Neutrophil (primary cell): Measurements from ENCODE around the gene NPIPA3.
"Not testable (repeated sequence)": the region's sequence is repeated elsewhere in the genome, so short reads cannot be mapped to it uniquely, and the experiment has no call there.

Experiments used
- H3K27ac ChIP-seq: fragments of 200-600 bp; sonication (generic); 2 replicates; pipeline ENCODE4 v1.5.1; 2016; ENCODE audit warnings: mild to moderate bottlenecking, moderate library complexity
- H3K27me3 ChIP-seq: fragments of 200-600 bp; sonication (generic); 2 replicates; pipeline ENCODE4 v1.6.0; 2016; ENCODE audit warnings: mild to moderate bottlenecking
- H3K36me3 ChIP-seq: fragments of 200-600 bp; sonication (generic); 2 replicates; pipeline ENCODE4 v1.5.1; 2017
- H3K4me1 ChIP-seq, 2 experiments: fragments of 200-600 bp in 1 of 2; sonication (generic) in 1 of 2; 1 replicate in 1 of 2; 2 replicates in 1 of 2; pipeline versions ENCODE4 v1.5.1 to v1.6.1; 2013 to 2016; ENCODE audit warnings: low read depth in 1 of 2, low read length in 1 of 2, mild to moderate bottlenecking in 1 of 2, moderate library complexity in 1 of 2; ENCODE audit not compliant: control insufficient read depth in 1 of 2, insufficient read depth in 1 of 2
- H3K4me3 ChIP-seq, 2 experiments: fragments of 200-600 bp in 1 of 2; sonication (generic) in 1 of 2; 1 replicate in 1 of 2; 2 replicates in 1 of 2; pipeline ENCODE4 v1.5.1; 2013 to 2016; ENCODE audit warnings: low read depth in 1 of 2, low read length in 1 of 2, mild to moderate bottlenecking in 1 of 2, moderate library complexity in 1 of 2
- H3K9me3 ChIP-seq: fragments of 200-600 bp; sonication (generic); 2 replicates; pipeline ENCODE4 v1.5.1; 2016
- CTCF ChIP-seq: fragments of 200-600 bp; sonication (generic); IDR thresholded peaks from 2 replicates; pipeline ENCODE4 v1.5.1; 2016; ENCODE audit warnings: antibody characterized with exemption

The NPIPA3 gene

GRCh38 chr16:14703156-14704011, at the start of gene NPIPA3:
Gene NPIPA3 (plus strand): TSS chr16:14703411. CDS start chr16:14708944, 5,533 bp downstream.
- not testable (repeated sequence) for H3K9me3 ChIP-seq, H3K36me3 ChIP-seq, H3K27me3 ChIP-seq, H3K4me1 ChIP-seq, H3K27ac ChIP-seq, H3K4me3 ChIP-seq

- no peak for TF ChIP-seq CTCF
- no peak overlapping the region for H3K27ac ChIP-seq
- H3K27me3 ChIP-seq, result no peaks in the 10 kb centered on the region
- H3K9me3 ChIP-seq, result no peaks in the 10 kb centered on the region
- H3K36me3 ChIP-seq, result peaks cover 87% of the 10 kb centered on the region
- H3K4me3 ChIP-seq, result no peak overlapping the region
- H3K4me1 ChIP-seq, result no peaks in the 10 kb centered on the region
Observed at GRCh38 chr16:14658063-14658462, 45.1 kb upstream of the NPIPA3 start.

- Histone ChIP-seq H3K4me3 (no peak overlapping the region), H3K27ac (no peak overlapping the region), H3K36me3 (peaks cover 75% of the 10 kb centered on the region), H3K27me3 (no peaks in the 10 kb centered on the region), H3K9me3 (no peaks in the 10 kb centered on the region), H3K4me1 (no peaks in the 10 kb centered on the region)
- no peak for TF ChIP-seq CTCF
Observed at GRCh38 chr16:14667347-14668266, 35.6 kb upstream of the NPIPA3 start.

GRCh38 chr16:14668556-14669223, 34.5 kb upstream of the NPIPA3 start:
- Histone ChIP-seq H3K27me3 (no peaks in the 10 kb centered on the region), H3K9me3 (no peaks in the 10 kb centered on the region), H3K4me3 (no peak overlapping the region), H3K36me3 (peaks cover 64% of the 10 kb centered on the region), H3K27ac (no peak overlapping the region), H3K4me1 (no peaks in the 10 kb centered on the region)
- TF ChIP-seq CTCF, result no peak

- Histone ChIP-seq H3K27ac (no peak overlapping the region), H3K36me3 (peaks cover 53% of the 10 kb centered on the region), H3K4me1 (no peaks in the 10 kb centered on the region), H3K27me3 (no peaks in the 10 kb centered on the region), H3K9me3 (no peaks in the 10 kb centered on the region), H3K4me3 (no peak overlapping the region)
- TF ChIP-seq CTCF, result no peak
Observed at GRCh38 chr16:14669776-14670175, 33.4 kb upstream of the NPIPA3 start.
